Calu3 (cell line): ENCODE measurements around the gene MTF1. TPM values are rescaled to one million over a fixed set of nuclear protein-coding genes. Genes with fewer than 3 reads are reported as not detected.

Source experiments
- BruUV-seq: library from RNA; stranded (reverse); fragments of 400-500 nt; replicated peaks from 2 replicates; lab custom pipeline; 2021; lab: Mats Ljungman, UMichigan
- CTCF ChIA-PET: fragments of 300-600 bp; sonication (Branson Sonifier 250); formaldehyde crosslinking; loops from one replicate; lab custom pipeline; 2022; ENCODE audit warnings: antibody characterized with exemption; lab: Charles Lee
- DNase-seq: peaks from one replicate; pipeline ENCODE4 v3.0.0; 2022
- H3K27ac Mint-ChIP-seq: one replicate; pipeline ENCODE4 v1.8.0; 2022; ENCODE audit warnings: mixed read lengths; ENCODE audit not compliant: unreplicated experiment
- H3K27me3 Mint-ChIP-seq: one replicate; pipeline ENCODE4 v1.8.0; 2022; ENCODE audit warnings: mixed read lengths; ENCODE audit not compliant: unreplicated experiment
- H3K36me3 Mint-ChIP-seq: one replicate; pipeline ENCODE4 v1.8.0; 2022; ENCODE audit warnings: mild to moderate bottlenecking, moderate library complexity, mixed read lengths; ENCODE audit not compliant: insufficient read depth, unreplicated experiment
- H3K4me1 Mint-ChIP-seq: one replicate; pipeline ENCODE4 v1.8.0; 2022; ENCODE audit warnings: mild to moderate bottlenecking, low read depth, mixed read lengths; ENCODE audit not compliant: unreplicated experiment
- H3K4me3 Mint-ChIP-seq: one replicate; pipeline ENCODE4 v1.8.0; 2022; ENCODE audit warnings: mild to moderate bottlenecking, low read depth, moderate library complexity, mixed read lengths; ENCODE audit not compliant: unreplicated experiment
- H3K9me3 Mint-ChIP-seq: one replicate; pipeline ENCODE4 v1.8.0; 2022; ENCODE audit warnings: low read depth, mixed read lengths; ENCODE audit not compliant: unreplicated experiment
- CTCF ChIP-seq: fragments of 200-600 bp; IDR thresholded peaks from one replicate; pipeline ENCODE4 v1.8.0; 2022; ENCODE audit warnings: antibody characterized with exemption; ENCODE audit not compliant: unreplicated experiment
- intact Hi-C: fragments of 100-400 bp; cut with micrococcal nuclease; formaldehyde crosslinking; loops from one replicate; pipeline ENCODE4 v1.10.0; 2022; ENCODE audit not compliant: unreplicated experiment
- total RNA-seq: library from RNA; stranded (reverse); gene quantifications from 2 replicates; pipeline ENCODE4 v1.2.3, GENCODE V29; 2022

The MTF1 gene
- total RNA-seq, 1 experiment from 2014 or later: 27.1 TPM

- Mint-ChIP-seq H3K9me3 (no peaks in the 10 kb centered on the region), H3K4me3 (no peak overlapping the region), H3K27ac (no peak overlapping the region), H3K27me3 (no peaks in the 10 kb centered on the region), H3K36me3 (no peaks in the 10 kb centered on the region), H3K4me1 (no peaks in the 10 kb centered on the region)
- no peak for DNase-seq
- TF ChIP-seq CTCF: no peak
- CTCF ChIA-PET: interaction anchor here (0.5 kb wide), 1 partner anchor 10 kb away, joined by 4 read pairs; no protein-coding TSS in a partner anchor
- intact Hi-C loops: no loop called here
- BruUV-seq: no TSS peak
Measured at GRCh38 chr1:37883671-37884070, 24.3 kb upstream of the MTF1 start.

DNA sequence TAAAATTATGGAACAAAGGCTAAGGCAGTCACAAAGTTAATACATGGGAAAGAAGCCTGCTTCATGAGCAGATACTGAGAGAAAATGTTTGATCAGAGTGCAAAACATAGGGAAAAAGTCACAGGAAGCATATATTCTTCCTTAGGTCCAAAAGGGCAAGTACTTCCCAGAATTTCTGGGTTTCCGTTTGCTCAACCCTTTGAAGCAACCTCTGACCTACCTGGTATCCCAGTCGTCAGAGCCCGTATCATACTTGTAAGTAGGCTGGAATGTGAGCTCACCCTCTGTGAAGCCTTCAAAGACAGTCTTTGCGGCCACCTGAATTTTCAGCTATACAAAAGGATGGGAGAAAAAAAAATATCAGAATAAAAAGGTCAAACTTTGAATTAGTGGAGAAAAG is 20.5 kb upstream of the MTF1 start:
- no TSS peak for BruUV-seq
- no peak for TF ChIP-seq CTCF
- no peak overlapping the region for H3K4me3 Mint-ChIP-seq
- peaks cover 5% of the 10 kb centered on the region for H3K36me3 Mint-ChIP-seq
- DNase-seq: no peak
- no peaks in the 10 kb centered on the region for H3K4me1 Mint-ChIP-seq
- no peak overlapping the region for H3K27ac Mint-ChIP-seq
- CTCF ChIA-PET: no interaction called here
- H3K9me3 Mint-ChIP-seq: no peaks in the 10 kb centered on the region
- intact Hi-C loops: no loop called here
- no peaks in the 10 kb centered on the region for H3K27me3 Mint-ChIP-seq

DNA sequence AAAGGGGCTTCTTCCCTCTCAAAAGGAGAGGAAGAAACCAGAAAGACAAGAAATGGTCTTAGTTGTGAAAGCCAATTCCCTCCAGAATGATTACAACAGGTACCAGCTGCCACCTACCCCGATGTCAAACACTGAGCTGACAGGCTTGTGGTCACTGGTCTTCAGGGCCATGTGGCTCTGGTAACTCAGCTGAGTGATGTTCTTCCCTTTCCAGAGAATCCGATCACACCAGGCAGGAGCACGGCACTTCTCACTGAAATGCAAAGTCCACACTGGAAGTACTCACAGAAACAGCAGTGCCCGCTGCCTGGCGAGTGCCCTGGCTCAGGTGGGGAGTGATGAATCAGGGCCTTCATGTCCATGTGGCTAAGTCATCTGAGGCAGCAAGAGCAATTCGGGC is 18.7 kb upstream of the MTF1 start:
- CTCF ChIA-PET: no interaction called here
- no peaks in the 10 kb centered on the region for H3K4me1 Mint-ChIP-seq
- no TSS peak for BruUV-seq
- H3K9me3 Mint-ChIP-seq: no peaks in the 10 kb centered on the region
- intact Hi-C loops: no loop called here
- no peak for TF ChIP-seq CTCF
- H3K4me3 Mint-ChIP-seq: no peak overlapping the region
- no peak for DNase-seq
- H3K36me3 Mint-ChIP-seq: peaks cover 6% of the 10 kb centered on the region
- H3K27ac Mint-ChIP-seq: no peak overlapping the region
- H3K27me3 Mint-ChIP-seq: no peaks in the 10 kb centered on the region

DNA sequence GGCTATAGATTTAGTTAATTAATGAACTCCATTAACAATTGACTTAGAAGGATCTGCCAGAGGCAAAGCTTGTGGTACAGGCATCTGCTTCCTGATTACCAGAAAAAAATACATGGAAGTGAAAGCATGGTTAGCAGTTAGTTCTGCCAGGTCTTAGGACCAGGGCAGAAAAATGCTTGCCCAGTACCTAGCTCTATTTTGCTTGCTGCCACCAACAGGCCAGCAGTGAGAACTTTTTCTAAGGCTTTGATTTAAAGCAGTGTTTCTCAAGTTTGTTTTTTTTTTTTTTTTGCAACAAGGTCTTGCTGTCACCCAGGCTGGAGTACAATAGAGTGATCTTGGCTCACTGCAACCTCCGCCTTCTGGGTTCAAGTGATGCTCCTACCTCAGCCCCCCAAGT is 16.4 kb upstream of the MTF1 start:
- no peak for DNase-seq
- no peaks in the 10 kb centered on the region for H3K27me3 Mint-ChIP-seq
- TF ChIP-seq CTCF: no peak
- no peaks in the 10 kb centered on the region for H3K4me1 Mint-ChIP-seq
- H3K27ac Mint-ChIP-seq: no peak overlapping the region
- peaks cover 17% of the 10 kb centered on the region for H3K36me3 Mint-ChIP-seq
- no peaks in the 10 kb centered on the region for H3K9me3 Mint-ChIP-seq
- BruUV-seq: no TSS peak
- intact Hi-C loops: no loop called here
- CTCF ChIA-PET: interaction anchor here (0.6 to 1.1 kb wide), 4 partner anchors 16 to 185 kb away, joined by 3 to 8 read pairs (median 4); partner anchors contain the start of genes MTF1 and POU3F1
- H3K4me3 Mint-ChIP-seq: no peak overlapping the region
